ENCODE measurements around the gene SMS. TPM values are rescaled to one million over a fixed set of nuclear protein-coding genes. Genes with fewer than 3 reads are reported as not detected.

Gene SMS
- total RNA-seq, 1 experiment from 2014 or later, result 173 TPM

- no peak overlapping the region for H3K27ac Mint-ChIP-seq
- ChIA-PET CTCF (no interaction called here), POLR2A (no interaction called here)
- DNase-seq (ENCODE audit: low spot score) (no peak), ATAC-seq (no peak)
- H3K27me3 Mint-ChIP-seq (ENCODE audit: low read depth), result no peaks in the 10 kb centered on the region
- H3K4me3 Mint-ChIP-seq, result no peak overlapping the region
- TF ChIP-seq E2F4 (CRISPR knock-in tag; IDR thresholded peaks at IDR 0.05; ENCODE audit: borderline replicate concordance, low read depth), result no peak
- no peaks in the 10 kb centered on the region for H3K36me3 Mint-ChIP-seq
- H3K9me3 Mint-ChIP-seq, result no peaks in the 10 kb centered on the region
- H3K4me1 Mint-ChIP-seq, result peaks cover 1% of the 10 kb centered on the region; the same call in 1 of the 2 replicates
Measured at GRCh38 chrX:21911481-21911880, 29.0 kb upstream of the SMS start.

GRCh38 chrX:21912220-21912619 is 28.3 kb upstream of the SMS start:
- DNase-seq (ENCODE audit: low spot score) (no peak), ATAC-seq (no peak)
- CTCF ChIA-PET, result no interaction called here
- Mint-ChIP-seq H3K4me1 (no peaks in the 10 kb centered on the region), H3K27me3 (ENCODE audit: low read depth) (no peaks in the 10 kb centered on the region), H3K36me3 (no peaks in the 10 kb centered on the region), H3K27ac (no peak overlapping the region), H3K4me3 (no peak overlapping the region), H3K9me3 (no peaks in the 10 kb centered on the region)
- POLR2A ChIA-PET, result no interaction called here
- TF ChIP-seq, protein P1, sequence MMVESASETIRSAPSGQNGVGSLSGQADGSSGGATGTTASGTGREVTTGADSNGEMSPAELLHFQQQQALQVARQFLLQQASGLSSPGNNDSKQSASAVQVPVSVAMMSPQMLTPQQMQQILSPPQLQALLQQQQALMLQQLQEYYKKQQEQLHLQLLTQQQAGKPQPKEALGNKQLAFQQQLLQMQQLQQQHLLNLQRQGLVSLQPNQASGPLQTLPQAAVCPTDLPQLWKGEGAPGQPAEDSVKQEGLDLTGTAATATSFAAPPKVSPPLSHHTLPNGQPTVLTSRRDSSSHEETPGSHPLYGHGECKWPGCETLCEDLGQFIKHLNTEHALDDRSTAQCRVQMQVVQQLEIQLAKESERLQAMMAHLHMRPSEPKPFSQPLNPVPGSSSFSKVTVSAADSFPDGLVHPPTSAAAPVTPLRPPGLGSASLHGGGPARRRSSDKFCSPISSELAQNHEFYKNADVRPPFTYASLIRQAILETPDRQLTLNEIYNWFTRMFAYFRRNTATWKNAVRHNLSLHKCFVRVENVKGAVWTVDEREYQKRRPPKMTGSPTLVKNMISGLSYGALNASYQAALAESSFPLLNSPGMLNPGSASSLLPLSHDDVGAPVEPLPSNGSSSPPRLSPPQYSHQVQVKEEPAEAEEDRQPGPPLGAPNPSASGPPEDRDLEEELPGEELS (CRISPR knock-in tag; IDR thresholded peaks at IDR 0.05), result no peak
- TF ChIP-seq TP53 (CRISPR knock-in tag; IDR thresholded peaks at IDR 0.05), result no peak
- no peak for TF ChIP-seq PRDM15 (CRISPR knock-in tag; IDR thresholded peaks at IDR 0.05)
- TF ChIP-seq SP1 (CRISPR knock-in tag; conservative IDR thresholded peaks at IDR 0.05), result no peak
- TF ChIP-seq NR3C1 (CRISPR knock-in tag; conservative IDR thresholded peaks at IDR 0.05; ENCODE audit: low read depth), result no peak
- TF ChIP-seq SOX15 (CRISPR knock-in tag; IDR thresholded peaks at IDR 0.05), result no peak
- TF ChIP-seq, protein P2, sequence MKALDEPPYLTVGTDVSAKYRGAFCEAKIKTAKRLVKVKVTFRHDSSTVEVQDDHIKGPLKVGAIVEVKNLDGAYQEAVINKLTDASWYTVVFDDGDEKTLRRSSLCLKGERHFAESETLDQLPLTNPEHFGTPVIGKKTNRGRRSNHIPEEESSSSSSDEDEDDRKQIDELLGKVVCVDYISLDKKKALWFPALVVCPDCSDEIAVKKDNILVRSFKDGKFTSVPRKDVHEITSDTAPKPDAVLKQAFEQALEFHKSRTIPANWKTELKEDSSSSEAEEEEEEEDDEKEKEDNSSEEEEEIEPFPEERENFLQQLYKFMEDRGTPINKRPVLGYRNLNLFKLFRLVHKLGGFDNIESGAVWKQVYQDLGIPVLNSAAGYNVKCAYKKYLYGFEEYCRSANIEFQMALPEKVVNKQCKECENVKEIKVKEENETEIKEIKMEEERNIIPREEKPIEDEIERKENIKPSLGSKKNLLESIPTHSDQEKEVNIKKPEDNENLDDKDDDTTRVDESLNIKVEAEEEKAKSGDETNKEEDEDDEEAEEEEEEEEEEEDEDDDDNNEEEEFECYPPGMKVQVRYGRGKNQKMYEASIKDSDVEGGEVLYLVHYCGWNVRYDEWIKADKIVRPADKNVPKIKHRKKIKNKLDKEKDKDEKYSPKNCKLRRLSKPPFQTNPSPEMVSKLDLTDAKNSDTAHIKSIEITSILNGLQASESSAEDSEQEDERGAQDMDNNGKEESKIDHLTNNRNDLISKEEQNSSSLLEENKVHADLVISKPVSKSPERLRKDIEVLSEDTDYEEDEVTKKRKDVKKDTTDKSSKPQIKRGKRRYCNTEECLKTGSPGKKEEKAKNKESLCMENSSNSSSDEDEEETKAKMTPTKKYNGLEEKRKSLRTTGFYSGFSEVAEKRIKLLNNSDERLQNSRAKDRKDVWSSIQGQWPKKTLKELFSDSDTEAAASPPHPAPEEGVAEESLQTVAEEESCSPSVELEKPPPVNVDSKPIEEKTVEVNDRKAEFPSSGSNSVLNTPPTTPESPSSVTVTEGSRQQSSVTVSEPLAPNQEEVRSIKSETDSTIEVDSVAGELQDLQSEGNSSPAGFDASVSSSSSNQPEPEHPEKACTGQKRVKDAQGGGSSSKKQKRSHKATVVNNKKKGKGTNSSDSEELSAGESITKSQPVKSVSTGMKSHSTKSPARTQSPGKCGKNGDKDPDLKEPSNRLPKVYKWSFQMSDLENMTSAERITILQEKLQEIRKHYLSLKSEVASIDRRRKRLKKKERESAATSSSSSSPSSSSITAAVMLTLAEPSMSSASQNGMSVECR (CRISPR knock-in tag; IDR thresholded peaks at IDR 0.05; ENCODE audit: borderline replicate concordance), result no peak
- TF ChIP-seq FOXJ3 (CRISPR knock-in tag; IDR thresholded peaks at IDR 0.05; ENCODE audit: borderline replicate concordance), result no peak
- no peak for TF ChIP-seq KAT7 (CRISPR knock-in tag; IDR thresholded peaks at IDR 0.05; ENCODE audit: borderline replicate concordance)
- TF ChIP-seq HMGA2 (CRISPR knock-in tag; IDR thresholded peaks at IDR 0.05), result no peak

DNA sequence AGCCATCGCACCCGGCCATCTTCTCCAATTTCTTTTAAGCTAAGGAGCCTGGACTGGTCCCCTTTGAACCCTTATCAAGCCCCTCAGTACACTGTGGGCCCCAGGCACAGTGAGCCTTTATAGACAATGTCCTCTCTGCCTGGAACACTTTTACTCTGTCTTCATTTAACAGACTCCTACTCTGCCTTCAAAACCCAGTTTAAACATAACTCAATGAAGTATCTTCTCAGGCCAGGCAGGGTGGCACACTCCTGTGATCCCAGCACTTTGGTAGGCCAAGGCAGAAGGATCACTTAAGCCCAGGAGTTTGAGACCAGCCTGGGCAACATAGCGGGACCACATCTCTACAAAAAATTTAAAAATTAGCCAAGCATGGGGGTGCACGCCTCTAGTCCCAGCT is 27.5 kb upstream of the SMS start:
- DNase-seq (ENCODE audit: low spot score), result no peak
- POLR2A ChIA-PET, result no interaction called here
- Mint-ChIP-seq H3K27ac (no peak overlapping the region), H3K9me3 (no peaks in the 10 kb centered on the region), H3K4me1 (no peaks in the 10 kb centered on the region), H3K36me3 (no peaks in the 10 kb centered on the region), H3K27me3 (ENCODE audit: low read depth) (no peaks in the 10 kb centered on the region), H3K4me3 (no peak overlapping the region)
- no peak for ATAC-seq
- CTCF ChIA-PET, result no interaction called here
- TF ChIP-seq ZNF232 (CRISPR knock-in tag; IDR thresholded peaks at IDR 0.05), result no peak
- TF ChIP-seq CREB1 (CRISPR knock-in tag; IDR thresholded peaks at IDR 0.05), result no peak
- no peak for TF ChIP-seq KAT7 (CRISPR knock-in tag; IDR thresholded peaks at IDR 0.05; ENCODE audit: borderline replicate concordance)
- TF ChIP-seq MYBL2 (CRISPR knock-in tag; IDR thresholded peaks at IDR 0.05), result no peak
- TF ChIP-seq, protein P3, sequence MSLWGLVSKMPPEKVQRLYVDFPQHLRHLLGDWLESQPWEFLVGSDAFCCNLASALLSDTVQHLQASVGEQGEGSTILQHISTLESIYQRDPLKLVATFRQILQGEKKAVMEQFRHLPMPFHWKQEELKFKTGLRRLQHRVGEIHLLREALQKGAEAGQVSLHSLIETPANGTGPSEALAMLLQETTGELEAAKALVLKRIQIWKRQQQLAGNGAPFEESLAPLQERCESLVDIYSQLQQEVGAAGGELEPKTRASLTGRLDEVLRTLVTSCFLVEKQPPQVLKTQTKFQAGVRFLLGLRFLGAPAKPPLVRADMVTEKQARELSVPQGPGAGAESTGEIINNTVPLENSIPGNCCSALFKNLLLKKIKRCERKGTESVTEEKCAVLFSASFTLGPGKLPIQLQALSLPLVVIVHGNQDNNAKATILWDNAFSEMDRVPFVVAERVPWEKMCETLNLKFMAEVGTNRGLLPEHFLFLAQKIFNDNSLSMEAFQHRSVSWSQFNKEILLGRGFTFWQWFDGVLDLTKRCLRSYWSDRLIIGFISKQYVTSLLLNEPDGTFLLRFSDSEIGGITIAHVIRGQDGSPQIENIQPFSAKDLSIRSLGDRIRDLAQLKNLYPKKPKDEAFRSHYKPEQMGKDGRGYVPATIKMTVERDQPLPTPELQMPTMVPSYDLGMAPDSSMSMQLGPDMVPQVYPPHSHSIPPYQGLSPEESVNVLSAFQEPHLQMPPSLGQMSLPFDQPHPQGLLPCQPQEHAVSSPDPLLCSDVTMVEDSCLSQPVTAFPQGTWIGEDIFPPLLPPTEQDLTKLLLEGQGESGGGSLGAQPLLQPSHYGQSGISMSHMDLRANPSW (CRISPR knock-in tag; conservative IDR thresholded peaks at IDR 0.05; ENCODE audit: low read depth), result no peak
- TF ChIP-seq, protein P4, sequence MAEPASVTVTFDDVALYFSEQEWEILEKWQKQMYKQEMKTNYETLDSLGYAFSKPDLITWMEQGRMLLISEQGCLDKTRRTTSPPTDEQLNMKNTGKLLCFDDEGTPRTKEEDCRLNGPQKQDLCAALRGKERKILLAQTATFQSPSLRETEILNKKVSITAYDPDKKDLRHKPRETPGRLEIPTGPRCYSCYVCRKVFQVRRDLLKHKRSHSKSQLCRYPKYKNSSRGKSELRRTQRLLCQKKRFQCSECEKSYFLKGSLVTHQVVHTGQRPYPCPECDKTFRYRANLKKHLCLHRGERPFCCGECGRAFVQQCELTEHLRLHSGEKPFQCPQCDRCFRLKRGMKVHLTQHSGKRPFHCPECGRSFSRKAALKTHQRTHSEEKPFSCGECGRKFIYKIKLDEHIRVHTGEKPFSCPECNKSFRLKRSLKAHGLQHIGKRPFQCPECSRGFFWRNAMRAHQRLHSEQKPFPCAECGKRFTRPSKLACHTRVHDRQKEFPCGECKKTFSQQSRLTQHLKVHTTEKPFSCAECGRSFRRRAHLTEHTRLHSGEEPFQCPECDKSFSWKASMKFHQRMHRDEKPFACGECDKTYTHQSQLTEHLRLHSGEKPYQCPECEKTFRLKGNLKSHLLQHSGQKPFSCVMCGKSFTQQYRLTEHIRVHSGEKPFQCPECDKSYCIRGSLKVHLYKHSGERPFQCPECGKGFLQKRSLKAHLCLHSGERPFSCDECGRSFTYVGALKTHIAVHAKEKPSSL (CRISPR knock-in tag; conservative IDR thresholded peaks at IDR 0.05), result no peak

Measured in WTC11 (cell line).